Dedifferentiated amniotic fluid mesenchymal stem cell (primary cell): Measurements from ENCODE around the gene KCNAB3.

Source experiments
- DNase-seq: peaks from one replicate; pipeline ENCODE4 v3.0.0-alpha.2; 2016; ENCODE audit errors: extremely low spot score

KCNAB3 gene

DNA sequence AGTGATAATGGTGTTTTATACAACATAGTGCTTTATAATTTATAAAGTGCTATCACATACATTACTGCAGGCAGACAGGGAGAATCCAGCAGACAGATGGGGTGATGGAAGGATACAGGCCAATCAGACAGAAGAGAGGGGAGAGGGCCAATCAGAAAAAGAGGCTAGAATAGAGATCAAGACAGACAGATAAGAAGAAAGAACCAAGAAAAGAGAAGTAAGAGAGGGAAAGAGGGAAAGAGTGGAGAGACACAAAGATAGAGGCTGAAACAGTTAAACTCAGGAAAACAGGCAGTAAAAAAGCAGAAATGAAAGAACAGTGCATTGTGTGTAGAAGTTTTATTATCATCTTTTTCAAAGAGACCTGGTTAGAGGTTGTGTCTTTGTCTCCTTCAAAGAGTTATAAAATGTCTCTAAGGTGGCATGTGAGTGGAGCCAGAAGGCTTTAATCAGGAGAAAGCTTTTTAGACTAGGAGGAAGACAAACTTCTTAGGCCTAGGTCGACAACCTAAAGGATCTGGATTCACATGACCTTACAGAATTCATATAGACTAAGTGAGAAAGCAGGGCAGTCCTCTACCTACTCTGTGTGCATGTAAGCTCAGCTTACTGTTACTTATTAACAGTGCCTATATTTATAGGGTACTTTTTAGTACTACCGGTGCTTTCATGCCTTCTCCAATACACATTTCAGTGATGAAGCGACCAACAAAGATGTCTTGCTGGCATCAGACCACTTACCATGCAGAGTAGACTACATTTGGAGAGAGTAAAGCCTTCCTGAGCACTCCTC lies 49.4 kb downstream of the KCNAB3 start:
- no peak for DNase-seq

DNA sequence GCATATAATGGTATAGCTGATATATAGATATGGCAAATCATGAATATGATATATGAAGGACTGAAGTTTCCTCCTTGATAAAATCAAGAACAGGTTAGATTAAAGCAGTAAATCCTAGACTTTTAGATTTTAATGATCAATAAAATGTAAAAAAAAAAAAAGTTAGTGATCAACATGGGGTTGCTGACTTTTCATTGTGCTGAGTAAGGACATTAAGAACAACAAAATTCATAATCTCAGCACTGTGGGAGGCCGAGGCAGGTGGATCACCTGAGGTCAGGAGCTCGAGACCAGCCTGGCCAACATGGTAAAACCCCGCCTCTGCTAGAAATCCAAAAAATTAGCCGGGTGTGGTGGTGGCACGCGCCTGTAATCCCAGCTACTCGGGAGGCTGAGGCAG lies 51.4 kb downstream of the KCNAB3 start:
- no peak for DNase-seq

DNA sequence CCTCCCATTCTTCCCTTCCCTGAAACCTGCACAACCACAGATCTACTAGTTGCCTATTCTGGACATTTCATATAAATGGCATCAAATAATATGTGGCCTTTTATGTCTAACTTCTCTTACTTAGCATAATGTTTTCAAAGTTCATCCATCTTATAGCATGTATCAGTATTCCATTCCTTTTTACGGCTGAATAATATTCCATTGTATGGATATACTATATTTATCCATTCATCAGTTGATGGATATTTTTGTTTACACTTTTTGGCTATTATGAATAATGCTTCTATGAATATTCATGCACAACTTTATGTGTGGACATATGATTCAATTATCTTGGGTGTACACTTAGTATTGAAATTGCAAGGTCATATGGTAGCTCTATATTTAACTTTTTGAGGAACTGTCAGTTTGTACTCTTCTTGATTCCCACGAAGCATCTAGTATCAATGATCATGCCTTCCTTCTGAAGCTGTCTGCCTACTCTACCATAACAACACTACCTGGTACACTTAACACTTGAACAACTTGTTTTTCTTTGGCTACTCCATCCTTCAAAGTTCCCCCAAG lies 53.8 kb downstream of the KCNAB3 start:
- DNase-seq = no peak

GRCh38 chr17:7873051-7873450 lies 56.6 kb downstream of the KCNAB3 start:
- no peak for DNase-seq
